Measurements from ENCODE around the gene FHIT. TPM values are rescaled to one million over a fixed set of nuclear protein-coding genes. Genes with fewer than 3 reads are reported as not detected.
A peak's percentile ranks its signal among the peaks of the same experiment; 100 is the strongest.

The FHIT gene
- total RNA-seq, 1 donor from 2014 or later = 21.5 TPM

DNA sequence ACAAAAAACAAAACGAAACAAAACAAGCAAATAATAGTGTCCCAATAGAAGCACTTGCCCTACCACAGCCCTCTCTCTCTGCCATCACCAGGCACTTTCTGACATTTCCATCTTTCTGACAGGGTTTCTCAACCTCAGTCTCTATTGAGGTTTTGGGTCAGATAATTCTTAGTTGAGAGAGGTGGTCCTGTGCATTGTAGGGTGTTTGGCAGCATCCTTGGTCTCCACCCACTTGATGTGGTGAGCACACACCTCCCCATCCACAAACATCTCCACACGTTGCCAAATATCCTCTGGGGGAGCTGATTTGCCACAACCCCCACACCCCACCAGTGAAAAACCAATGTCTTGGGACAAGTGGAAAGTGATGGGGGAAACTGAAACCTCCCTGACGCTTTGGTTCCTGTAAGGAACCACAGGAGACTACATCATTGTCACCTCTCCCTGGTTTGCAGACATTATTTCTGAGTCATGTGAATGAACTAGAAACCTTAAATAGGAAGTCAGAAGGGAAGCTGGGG lies 1467.7 kb downstream of the FHIT start:
- no peak for ATAC-seq (ENCODE audit: poor library complexity)

DNA sequence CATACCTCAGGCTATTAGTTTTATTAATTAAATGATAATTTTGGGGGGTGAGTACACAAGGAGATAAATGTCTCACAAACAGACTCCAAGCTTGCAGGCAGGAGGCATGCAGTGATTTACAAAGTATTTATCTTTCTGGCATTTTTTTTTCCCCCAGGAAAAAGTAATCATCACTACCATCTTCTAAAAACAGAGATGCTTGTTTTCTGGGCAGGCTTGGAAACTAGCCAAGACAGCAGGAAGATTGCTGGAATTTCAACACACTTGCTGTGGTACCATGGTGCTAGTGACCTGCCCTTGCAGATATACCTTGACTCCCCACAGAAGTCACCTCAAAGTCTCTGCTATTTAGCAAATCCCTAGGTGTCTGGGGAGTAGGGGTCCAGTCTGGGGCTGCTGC lies 1468.6 kb downstream of the FHIT start:
- no peak for ATAC-seq (ENCODE audit: poor library complexity)
- no peak for DNase-seq
- intact Hi-C loops (cut with DNase I) = no loop called here

More for the DNA sequence above, 1467.7 kb downstream of the FHIT start:
- intact Hi-C loops (cut with DNase I) = no loop called here
- DNase-seq = no peak

DNA sequence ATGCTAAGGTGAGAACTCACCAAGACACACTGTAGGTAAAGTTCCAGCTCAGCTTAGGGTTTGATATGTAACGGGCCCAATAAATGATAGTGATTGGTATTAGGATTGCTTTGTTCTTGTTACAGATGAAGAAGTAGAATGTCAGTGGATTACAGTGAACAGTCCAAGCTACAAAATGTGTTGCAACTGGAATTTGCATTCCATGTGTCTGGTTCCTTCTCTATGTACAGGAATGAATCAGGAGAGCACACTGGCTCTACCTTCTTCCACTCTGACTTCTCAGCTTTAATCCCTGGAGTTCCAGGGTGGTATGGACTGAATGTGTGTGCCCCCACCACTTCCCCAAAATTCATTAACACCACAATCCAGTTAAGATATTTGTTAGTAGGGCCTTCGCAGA lies 1471.0 kb downstream of the FHIT start:
- DNase-seq (no peak), ATAC-seq (ENCODE audit: poor library complexity) (no peak)
- intact Hi-C loops (cut with DNase I) = no loop called here

DNA sequence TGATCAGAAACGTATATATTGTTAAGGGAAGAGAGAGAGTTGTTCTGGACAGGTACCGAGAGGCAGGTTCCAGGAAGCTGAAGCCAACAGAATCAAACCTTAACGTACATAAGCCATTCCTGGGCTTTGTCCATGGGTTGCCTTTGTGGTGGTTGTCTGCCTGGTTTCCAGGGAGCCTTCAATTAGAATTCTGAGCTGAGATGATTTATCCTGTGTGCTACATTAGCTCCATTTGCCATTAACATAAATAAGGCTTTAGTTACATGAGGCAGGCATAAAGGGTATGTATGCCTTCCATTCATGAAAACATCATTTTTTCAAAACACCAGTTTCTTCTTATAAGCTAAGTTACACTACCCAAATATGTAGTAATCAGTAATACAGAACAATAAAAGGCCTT lies 1472.0 kb downstream of the FHIT start:
- intact Hi-C loops (cut with DNase I) = no loop called here
- DNase-seq (no peak), ATAC-seq (ENCODE audit: poor library complexity) (no peak)

DNA sequence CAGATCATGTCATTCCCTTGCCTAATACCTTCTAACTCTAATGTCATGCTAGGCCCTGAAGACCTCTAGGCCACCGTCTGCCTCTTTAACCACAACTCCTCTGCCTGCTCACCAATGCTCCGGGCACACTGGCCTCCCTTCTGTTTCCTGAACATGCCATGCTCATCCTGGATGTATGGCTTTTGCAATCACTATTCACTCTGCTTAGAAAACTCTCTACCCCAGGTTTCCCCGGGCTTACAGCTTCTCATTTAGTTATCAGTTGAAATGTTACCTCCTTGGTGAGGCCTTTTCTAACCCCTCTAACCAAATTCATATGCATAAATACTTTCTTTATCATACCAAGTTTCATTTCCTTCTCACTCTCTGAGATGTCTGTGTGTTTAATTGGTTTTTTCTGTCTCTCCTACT lies 1473.6 kb downstream of the FHIT start:
- ATAC-seq (ENCODE audit: poor library complexity) (no peak), DNase-seq (no peak)
- intact Hi-C loops (cut with DNase I) = no loop called here

DNA sequence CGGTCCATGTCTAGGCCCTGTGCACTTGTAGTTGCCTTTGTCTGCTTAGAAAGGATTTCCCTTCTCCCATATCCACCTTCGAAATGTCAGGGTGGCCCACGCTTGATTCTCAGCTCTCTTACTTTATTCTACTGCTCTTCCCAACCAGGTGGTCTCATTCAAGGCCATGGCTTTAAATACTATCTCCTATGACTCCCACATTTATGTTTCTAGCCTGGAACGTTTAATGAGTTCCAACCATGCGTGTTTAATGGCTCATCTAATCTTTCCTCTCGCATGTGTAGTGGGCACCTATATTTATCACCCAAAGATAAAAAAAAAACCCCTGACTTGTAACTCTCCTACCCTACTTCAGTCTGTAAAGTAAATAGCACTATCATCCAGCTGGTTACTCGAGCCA lies 1474.2 kb downstream of the FHIT start:
- ATAC-seq (ENCODE audit: poor library complexity) = no peak
- no peak for DNase-seq
- intact Hi-C loops (cut with DNase I) = no loop called here

DNA sequence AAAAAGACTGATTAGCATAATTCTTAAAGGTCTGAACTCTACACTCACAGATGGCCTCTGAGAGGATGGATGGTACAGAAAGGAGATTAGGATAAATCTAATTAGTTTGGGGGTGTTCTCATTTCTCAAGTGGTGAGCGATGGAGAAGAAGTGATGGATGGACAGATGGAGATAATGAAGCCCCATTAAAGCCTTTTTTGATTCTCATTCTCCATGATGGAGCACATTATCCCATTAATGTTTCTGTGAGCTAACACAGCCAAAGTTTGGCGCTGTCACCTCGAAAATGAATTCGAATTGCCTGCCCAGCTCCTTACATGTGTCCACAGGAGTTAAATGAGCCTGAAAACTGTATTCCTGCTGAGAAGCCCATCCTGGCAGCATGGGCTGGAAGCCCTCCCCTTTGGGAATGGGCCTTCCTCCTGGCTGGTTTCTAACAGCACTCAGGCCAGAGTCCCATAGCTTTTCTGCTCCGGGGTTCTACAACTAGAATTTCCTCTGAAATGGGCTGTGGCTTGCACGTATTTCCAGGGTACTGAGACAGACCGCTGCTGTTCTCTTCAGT lies 1475.4 kb downstream of the FHIT start:
- DNase-seq (no peak), ATAC-seq (ENCODE audit: poor library complexity) (no peak)
- intact Hi-C loops (cut with DNase I) = no loop called here

DNA sequence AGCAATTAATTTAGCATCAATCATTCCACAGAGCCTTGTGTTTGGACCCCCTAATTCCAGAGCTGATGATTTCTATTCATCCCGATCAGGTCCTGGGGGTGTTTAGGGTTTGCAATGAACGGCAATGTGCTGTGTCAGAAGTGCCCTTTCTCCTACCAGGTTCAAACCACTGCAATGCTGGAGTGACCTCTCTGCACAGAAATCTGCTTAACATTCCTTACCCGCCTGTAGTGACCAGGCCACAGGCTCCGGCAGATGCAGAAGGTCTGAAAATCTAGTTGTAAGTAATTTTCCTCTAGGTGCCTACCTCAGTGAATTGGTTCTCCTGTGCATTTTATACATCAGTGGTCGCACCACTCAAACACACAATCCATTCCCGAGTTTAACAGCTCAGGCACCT lies 1476.1 kb downstream of the FHIT start:
- ATAC-seq (ENCODE audit: poor library complexity) (no peak), DNase-seq (no peak)
- intact Hi-C loops (cut with DNase I) = no loop called here

DNA sequence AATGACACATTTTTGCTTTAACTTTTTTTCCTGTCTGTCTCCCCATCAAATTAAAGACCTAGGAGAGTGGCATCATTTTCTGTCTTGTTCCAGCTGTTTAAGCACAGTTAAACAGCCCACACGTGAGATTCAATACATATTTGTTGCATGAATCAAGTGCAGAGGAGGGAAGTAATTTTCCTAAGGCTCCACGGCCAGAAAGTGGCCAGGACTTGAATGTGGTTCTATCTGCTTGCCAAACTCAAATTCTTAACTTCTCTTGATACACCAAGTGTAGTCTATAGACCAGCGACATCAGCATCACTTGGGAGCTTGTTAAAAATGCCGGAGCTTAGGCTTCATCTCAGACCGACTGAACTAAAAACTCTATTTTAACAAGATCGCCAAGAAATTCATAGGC lies 1476.6 kb downstream of the FHIT start:
- intact Hi-C loops (cut with DNase I) = no loop called here
- DNase-seq (no peak), ATAC-seq (ENCODE audit: poor library complexity) (no peak)

DNA sequence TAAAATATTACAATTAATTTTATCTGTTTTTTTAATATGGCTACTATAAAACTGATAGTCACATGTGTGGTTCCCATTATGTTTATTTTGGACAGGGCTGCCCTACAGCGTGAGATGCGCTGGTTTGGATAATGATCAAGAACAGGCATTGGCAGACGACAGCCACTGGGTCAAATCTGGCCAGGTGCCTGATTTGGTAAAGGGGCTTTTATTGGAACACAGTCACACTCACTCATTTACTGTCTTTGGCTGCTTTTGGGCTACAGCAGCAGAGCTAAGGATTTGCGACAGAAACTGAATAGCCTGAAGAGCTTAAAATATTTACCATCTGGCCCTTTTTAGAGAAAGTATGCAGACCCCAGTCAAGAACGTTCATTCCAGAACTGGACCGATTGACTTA lies 1477.3 kb downstream of the FHIT start:
- intact Hi-C loops (cut with DNase I) = no loop called here
- DNase-seq (no peak), ATAC-seq (ENCODE audit: poor library complexity) (no peak)

DNA sequence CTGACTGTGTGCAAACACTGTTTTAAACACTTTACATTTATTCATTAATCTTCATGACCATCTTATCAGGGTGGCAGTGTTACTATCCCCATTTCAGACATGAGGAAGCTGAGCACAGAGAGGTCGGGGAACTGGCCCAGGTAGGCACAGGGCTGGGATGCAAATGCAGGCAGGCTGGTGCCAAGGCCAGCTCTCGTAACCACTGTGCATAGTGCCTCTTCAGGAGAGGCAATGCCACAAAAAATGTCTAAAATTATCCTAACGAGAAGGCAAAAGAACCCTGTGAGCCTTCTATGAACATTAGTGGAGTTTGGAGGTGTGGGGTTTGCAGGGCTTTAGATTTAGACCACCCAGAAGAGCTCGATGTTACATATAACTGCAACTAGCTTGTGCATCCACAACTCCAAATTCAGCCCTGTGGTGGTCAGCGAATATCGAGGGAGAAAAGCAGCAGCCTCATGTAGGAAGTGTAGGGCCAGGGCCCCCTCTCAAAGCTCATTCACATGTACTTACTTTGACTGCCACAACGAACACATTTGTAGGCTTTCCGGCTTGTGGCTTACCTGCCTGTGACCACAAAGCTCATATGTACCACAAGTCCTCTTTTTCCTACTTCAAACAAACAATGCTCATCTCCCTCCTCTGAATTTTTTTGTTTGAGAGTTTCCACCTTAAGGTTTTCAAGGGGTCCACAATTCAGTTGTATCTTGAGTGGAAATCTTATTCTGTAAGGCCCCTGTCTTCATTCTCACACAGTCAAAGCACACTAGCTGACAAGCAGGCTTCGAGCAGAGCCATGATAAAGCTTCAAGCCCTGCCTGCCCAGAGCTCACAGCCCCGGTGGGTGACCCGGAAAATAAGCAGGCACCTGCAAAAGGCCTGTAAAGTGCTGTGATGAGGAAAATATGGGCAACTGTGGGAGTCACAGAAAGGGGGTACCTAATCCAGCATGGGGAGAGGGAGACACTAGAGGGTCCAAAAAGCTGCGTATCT lies 1478.5 kb downstream of the FHIT start:
- intact Hi-C loops (cut with DNase I) = no loop called here
- ATAC-seq (ENCODE audit: poor library complexity) (no peak), DNase-seq (no peak)

DNA sequence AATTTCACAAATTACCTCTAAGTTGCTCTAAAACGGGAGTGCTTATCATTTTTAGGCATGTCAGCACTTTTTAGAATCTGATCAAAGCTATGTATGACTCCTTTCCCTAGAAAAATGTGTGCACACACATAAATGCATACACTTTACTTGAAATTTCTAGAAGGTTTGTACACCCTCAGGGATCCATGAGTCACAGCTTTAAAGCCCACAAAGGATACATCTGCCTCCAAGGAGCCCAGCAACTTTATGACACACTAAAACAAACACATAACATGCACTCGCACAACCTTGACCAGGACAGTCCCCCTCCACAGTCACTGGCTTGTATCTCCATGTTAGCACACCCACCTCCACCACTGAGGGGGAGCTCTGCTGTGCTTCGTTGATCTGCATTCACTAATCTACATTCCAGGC lies 1479.5 kb downstream of the FHIT start:
- intact Hi-C loops (cut with DNase I) = no loop called here
- no peak for DNase-seq
- ATAC-seq (ENCODE audit: poor library complexity) = no peak

DNA sequence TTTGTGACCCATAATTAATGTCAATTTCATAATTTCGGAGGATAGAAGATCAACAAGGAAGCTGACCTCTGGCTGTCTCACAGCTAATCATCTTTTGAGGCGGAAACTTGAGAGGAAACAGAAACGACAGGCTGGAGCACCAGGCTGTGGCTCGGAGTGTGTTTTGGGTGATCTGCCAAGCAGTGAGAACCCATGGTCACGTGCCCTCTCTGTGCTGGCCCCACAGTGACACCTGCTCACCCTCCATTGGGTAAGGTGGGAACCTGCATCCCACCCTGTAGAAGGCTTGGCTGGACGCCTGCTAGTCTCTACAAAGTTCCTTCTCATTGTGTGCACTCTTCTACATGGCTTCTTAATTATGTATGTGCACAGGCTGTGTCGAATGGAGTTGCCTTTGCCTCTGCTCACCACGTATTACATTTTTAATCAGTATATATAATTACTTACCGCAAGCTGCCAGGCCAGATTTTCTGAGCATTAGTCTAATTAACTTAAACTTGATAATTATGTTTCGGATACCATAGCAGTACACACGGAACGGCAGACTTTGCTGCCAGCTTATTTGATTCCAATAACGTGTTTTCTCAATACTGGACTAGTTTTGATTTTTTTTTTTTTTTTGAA lies 1482.0 kb downstream of the FHIT start:
- ATAC-seq (ENCODE audit: poor library complexity) = no peak
- no peak for DNase-seq
- intact Hi-C loops (cut with DNase I) = no loop called here

DNA sequence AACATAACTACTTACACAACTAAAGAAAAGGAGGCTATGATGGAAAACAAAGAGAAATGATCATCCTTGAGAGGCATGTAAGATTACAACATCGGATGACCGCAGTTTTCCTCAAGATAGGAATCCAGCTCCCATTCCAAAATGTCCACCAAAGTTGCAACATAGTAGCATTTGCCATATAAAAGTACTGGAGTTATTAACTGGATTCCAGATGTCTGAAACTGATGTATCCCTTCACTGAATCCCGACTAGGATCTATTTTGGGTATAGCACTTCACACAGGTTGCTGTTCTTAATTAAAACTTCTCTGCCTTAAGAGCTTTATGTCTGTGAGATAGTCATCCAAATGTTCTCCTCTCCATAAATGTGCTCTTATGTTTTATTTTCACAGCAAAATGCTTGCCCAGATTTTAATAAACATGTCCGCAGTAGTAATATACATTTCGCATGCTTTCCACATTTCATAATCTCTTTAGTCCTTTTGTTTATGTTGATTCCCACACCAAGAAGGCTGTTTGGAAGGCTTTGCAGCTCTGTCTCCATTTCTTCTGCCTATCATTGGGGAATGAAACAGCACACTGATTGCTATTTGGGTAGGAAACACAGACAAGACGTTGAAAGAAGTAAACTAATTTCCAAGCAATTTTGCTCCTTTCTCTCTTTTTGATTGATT lies 1484.9 kb downstream of the FHIT start:
- no peak for DNase-seq
- ATAC-seq (ENCODE audit: poor library complexity) = peak; percentile 83
- intact Hi-C loops (cut with DNase I) = no loop called here

DNA sequence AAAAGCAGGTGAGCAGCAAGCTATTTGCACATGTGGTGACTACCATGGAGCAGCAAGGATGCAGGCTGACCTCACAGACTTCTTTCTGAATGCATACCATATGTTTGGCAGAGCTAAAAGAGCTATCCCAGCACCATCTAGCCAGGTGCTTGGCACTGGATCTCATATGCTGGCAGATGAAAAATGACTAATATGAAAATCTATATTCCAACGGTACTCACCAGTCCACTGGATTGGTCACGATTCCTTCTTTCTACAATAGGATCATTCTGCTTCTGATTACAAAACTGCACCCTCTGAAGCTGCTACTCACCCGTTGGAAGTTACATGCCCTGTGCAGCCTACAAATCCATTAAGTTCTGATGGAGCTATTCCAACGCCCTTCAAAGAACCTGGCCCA lies 1487.1 kb downstream of the FHIT start:
- ATAC-seq (ENCODE audit: poor library complexity) = no peak
- intact Hi-C loops (cut with DNase I) = no loop called here
- DNase-seq = no peak

DNA sequence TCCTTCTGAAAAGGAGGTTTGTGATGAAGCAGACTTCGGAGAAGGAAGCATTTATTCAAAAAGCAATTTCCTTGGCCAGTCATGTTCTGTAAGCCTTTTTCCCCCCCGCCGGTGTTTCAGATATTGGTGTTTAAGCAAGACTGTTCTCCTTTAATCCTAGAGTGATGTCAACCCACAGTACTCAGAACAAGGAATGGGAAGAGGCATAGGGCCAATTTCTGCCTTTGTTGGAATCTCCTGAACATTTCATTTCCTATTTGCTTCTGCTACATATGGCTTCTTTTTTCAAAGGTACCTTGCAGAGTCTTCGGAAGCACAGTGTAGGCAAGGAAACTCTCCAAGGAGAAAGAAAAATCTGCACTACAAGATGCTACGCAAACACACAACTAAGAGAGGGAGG lies 1488.3 kb downstream of the FHIT start:
- no peak for ATAC-seq (ENCODE audit: poor library complexity)
- DNase-seq = no peak
- intact Hi-C loops (cut with DNase I) = no loop called here

DNA sequence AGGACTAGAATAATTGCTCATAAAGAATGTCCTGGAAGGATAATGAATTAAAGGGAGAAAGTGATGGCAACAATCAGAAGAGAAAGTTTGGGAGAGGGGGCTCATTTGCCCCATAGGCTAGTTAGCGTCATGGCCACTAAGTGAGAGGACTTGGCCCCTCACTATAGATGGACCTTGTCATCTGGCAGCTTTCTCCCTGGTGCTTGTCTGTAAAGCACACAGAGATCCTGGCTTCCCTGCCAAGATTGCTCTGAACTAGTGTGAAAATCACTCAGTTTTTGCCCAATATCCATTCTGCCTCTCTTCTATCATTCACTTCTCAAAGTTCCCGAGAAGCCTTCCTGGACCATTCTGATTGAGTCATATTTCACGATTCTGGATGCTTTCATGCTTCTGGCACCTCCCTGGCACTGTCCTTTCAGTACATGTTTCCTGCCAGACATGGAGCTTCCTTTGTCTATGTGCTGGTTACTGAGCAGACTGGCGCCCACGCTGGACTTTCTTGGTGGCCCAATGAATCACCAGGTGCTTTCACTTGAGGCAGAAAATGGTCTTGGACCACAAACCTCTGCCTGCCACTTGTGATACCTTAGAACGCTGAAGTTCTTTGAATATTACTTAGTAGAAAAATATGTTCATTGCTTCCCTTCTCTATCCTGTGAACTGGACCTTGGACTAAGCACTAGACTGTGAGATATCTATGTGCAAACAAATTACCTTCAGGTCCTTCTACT lies 1491.8 kb downstream of the FHIT start:
- intact Hi-C loops (cut with DNase I) = no loop called here
- DNase-seq (no peak), ATAC-seq (ENCODE audit: poor library complexity) (no peak)

DNA sequence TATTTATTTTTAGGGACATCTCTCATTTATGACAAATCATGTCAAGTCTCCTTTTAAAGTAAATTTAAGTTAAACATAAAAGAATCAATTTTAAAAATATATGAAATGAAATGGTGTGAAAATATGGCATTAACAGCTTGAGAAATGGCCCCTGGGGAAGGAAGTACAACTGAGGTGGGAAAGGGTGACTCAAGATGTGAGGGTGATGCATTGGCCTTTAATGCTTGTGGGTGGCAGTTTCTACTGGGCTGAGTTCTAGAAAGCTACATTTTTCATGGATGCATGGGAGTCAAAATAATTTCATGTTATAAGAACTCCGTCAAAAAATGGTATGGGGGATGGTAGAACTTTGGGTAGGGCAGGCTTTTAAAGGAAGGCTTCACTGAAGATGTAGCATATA lies 1492.6 kb downstream of the FHIT start:
- no peak for DNase-seq
- no peak for ATAC-seq (ENCODE audit: poor library complexity)
- intact Hi-C loops (cut with DNase I) = no loop called here

DNA sequence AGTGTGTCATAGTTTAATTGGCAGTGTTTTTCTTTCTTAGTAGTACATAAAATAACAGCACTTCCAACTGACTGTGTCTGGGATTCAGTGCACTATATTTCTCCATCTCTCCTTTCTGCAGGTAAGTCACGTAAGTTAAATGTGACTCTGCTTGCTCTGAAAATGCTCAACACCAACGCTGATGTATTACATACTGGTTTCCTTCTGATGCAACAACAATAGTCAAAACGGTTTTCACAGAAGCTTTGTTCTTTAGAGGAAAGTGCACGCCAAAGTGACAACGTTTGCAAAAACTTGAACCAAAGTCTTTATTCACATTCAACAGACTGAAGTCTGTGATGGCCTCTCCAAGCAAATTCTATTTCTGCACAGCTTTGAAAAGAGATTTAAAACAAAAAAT lies 1494.3 kb downstream of the FHIT start:
- intact Hi-C loops (cut with DNase I) = no loop called here
- DNase-seq (no peak), ATAC-seq (ENCODE audit: poor library complexity) (no peak)
